NCI-H2227 (cell line): ENCODE measurements around the gene BICDL2.

Source experiments
- DNase-seq: peaks from one replicate; lab custom pipeline; 2025; ENCODE audit not compliant: unreplicated experiment; lab: John Stamatoyannopoulos, UW

BICDL2 gene

DNA sequence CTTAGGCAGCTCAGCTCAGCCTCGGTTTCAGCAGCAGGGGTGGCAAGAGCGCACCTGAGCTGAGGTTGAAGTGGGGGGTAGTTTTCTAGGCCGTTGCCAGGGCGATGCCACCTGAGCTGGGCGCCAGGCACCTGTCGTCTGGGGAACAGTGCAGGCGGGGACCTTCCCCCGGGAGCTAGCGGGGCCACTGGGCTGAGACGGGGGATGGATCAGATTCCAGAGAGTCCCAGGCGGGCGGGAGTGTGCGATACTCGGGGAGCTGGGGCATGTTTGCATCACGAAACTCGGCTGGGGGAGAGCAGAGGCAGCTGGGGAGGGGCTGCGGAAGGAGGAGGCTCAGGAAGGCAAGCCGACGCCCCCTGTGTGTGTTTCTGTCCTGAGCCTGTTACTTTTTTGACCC is 24.5 kb downstream of the BICDL2 start:
- DNase-seq, result no peak

DNA sequence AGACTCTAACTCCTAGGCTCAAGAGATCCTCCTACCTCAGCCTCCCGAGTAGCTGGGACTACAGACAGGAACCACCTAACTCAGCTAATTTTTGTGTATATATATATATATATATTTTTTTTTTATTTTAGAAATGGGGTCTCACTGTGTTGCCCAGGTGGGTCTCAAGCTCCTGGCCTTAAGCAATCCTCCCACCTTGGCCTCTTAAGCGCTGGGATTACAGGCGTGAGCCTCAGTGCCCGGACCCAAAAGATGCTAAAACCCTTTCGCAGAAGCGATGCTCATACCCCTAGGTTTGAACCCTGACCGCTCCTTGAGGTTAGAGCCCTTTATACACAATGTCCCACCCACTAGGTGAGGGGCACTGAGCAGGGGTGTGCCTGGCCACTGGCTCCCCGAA is 26.2 kb downstream of the BICDL2 start:
- DNase-seq, result no peak

DNA sequence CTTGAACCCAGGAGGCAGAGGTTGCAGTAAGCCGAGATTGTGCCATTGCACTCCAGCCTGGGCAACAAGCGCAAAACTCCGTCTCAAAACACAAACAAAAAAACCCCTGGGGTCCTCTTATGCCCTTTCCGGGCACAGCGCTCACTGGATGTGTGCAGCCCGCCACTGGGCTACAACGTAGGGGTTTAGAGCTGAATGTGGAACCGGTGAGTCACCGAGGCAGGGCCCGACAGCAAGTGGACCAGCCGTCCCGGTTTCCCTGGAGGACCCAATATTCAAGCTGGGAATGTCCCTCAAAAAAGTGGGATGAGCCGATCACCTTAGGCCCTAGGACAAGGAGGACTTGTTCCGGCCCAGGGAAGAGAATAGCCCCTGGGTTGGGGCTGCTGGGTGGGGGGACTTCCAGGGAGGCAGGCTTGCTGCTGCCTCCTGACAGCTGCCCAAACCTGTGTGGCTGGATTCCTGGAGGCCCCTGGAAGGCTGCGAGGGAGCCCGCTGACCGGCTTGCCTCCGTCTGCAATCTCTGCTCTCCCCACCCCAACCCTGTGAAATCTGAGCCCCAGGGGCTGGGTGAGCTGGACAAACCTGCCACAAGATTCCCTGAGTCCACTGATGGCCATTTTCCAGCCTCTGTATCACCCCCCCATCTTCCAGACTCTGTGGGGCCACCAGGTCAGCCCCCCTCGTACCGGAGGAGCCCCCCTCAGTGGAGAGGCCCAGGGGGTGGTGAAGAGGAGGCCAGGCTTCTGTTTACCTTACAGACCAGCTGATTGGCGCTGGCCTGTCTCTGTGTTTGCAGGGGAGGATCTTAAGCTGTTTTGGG is 27.0 kb downstream of the BICDL2 start:
- no peak for DNase-seq

DNA sequence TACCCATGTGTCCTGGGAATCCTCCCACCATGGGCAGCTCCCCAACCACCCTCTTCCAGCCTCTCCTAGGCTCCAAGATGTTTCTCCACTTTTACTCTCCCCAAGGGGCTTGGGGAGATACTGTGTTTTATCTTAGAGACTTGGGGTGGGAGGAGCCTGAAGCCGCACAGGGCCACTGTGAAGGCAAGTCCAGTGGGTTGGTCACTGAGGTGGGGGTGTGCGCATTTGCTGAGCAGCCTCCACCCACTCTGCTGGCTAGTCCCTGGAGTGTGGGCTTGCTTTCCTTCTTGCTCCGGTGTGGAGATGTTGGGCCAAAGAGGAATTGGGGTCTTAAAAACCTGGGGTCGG is 28.1 kb downstream of the BICDL2 start:
- no peak for DNase-seq

DNA sequence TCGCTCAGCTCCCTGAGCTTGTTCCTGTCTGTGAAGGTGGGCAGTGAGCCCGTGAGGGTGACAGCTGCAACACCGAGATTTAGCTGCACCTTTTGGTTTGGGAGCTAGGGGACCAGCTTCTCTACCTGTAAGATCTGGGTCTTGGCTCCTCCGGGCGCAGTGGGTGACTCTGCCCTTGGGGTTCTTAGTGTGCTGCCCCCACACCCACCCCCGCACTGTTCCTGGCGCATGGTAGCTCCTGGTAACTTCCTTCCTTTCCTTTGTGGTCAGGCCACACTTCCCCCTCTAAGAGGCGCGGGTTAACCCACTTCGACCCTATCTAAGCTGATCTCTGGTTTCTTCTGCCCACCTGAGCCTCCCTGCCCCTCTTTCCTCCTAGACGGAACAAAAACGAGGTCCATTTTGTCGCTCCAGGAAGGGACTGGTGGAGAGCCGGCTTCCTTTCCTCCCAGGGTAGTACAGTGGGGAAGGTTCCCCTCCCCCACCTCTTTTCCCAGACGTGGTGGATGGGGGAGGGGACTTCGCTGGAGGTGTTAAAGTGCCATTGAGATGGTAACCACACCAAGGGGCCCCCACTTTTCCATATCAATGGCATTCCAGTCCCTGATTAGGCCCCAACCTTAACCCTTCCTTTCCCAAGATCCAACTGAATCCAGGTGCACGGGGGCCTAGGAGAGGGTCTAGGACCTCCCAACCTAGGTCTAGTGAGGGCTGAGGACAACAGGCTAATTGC is 28.6 kb downstream of the BICDL2 start:
- DNase-seq, result no peak

DNA sequence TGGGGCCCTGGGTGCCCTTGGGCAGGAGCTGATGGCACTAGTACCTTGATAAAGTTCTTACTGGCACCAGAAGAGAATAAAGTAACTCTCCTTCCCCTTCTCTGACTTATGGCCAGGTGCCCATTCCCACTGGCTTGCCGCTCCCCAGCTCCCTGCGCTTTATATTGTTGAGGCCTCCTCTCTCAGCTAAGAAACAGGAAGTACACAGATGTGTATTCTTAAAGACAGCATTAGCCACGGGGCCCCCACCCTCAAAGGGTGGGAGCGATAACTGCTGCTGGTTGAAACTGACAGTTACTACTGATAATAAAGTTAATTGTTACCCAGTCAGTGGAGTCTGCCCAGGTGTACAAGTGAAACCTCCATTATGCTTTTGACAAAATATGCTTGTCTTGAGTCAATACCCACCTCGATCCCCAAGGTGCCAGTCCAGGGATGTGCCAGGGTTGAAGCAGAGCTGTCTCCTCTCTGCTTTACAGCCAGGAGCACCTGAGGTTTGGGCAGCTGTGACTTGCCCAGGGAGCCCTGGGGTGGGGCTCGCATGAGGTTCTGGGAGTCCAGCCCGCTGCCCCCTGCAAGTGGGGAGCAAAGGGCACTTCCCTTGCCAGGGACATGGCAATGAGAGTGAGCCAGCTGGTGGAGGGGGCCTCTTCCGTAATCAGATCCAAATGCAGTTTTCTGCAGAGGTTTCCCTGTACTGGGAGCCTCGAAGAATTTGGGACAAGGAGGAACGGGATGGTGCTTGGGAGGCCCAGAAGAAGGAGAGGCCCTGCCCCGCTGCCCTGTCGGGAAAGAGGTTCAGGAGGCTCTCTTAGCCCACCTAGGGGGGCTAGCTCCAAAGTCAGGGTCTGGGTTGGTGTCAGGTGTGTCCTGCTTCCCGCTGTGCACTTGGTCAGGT is 29.4 kb downstream of the BICDL2 start:
- no peak for DNase-seq

DNA sequence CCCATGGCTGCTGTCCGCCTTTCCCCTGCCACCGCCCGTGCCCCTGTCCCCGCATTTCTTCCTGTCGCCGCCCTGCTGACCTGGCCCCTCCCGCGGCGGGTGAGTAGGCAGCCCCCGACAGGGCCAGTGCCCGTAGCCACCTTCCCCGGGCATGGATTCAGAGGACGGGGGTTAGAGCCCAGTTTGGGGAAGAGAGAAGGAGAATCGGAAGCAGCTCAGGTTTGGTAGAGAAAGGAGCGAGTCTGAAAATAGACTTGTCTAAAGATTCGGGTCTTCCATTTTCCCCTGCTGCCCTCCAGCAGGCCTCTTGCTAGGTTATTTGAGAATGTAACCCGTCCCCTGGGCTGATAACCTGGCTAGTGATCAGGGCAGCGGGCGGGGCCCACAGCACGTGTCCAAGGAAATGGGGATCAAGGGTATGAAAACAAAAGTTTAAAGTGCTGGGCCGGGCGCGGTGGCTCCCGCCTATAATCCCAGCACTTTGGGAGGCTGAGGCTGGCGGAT is 31.9 kb downstream of the BICDL2 start:
- DNase-seq, result peak; percentile 22

DNA sequence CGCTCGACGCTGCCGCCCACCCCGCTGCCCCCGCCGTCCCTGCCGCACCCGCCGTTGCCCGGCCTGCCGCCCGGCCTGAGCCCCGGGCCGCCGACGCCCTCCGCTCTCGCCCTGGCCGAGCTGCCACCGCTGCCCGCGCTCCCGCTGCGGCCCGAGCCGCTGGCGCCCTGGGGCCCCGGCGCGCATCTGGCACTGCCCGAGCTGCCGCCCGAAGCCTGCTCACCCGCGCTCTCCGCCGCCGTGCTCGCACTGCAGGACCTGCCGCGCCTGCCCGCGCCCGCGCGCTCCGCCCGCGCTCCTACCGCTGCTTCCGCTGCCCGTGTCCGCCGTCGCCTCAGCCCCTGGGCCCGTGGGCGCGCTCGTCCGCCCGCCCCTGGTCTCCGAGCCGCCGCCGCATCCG is 32.4 kb downstream of the BICDL2 start:
- DNase-seq, result peak; percentile 41

DNA sequence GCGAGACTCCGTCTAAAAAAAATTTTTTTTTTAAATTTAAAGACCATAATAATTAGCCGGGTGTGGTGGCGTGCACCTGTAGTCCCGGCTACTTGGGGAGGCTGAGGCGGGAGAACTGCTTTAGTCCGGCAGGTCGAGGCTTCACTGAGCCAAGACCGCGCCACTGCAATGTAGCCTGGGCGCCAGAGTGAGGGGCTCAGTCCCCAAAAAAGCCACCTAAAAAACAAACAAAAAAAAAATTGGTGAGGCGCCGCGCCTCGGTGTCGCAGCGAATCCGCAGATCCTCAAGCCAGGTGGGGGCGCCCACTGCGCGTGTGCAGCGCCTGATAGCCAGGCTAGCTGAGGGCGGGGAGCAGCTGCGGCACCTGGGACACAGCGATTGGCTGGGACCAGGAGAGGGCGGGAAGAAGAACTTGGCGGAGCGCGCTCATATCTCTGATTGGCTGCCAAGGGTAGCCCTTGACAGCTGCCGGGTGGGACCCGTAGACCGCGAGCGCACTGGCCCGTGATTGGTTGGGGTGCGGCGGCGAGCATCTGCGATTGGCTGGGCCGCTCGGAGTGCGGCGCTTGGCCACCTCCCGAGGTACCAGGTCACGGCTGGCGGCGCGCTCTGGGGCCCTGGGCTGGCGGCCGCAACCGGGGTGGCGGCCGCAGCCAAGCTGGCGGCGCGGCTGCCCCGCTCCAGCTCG is 33.0 kb downstream of the BICDL2 start:
- peak; percentile 99 for DNase-seq

DNA sequence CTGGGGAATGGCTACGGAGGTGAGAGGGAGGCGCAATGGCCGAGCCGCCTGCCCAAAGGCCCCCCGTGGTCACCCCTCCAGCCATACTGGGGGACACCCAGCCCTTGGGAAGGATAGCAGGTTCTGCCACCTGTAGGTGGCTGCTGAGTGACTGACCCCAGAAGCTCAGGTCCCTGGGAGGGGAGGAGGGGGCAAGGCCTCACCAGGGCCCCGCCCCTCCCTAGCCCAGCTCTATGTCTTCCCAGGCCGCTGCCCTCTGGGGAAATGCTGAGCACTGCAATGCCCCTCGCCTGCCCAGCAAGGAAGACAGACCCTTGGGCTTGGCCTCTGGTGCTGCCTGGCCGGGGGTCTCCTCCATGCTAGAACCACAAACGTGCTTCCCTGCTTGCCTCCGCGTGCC is 35.4 kb downstream of the BICDL2 start:
- no peak for DNase-seq

DNA sequence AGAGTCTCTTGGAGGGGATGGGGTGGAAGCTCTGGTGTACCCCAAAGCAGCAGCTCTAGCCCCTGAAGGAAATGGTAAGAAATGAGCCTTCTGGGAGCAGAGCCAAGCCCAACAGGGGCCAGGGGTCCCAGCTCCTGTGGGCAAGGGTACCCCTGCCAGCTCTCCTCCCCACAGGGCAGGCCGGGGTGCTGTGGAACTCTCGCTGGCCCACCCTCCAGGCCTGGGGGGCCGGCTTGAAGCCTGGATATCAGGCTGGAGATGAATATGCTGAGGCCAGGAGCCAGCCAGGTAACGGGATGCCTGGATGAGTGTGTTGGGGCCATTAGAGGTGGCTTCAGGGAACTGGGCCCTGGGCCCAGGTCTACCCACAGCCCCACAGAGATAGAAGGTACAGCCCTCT is 36.2 kb downstream of the BICDL2 start:
- DNase-seq, result no peak

DNA sequence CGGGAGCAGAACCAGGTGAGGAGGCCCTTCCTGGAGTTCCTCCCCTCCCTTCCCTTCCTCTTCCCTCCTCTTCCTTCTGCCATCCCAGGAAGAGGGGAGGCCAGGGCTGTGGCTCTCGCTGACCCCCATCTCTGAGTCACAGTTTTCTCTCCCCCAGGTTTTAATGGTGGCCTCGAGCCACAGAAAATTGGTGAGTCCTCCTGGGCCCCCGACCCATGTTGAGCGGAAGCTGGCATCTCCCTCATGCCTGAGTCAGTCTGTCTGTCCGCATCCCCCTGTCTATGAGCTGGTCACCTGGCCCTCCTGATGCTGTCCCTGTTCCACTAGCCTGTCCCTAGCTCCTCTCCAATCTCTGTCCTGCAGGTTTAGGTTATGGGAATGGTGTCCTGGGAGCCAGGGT is 36.8 kb downstream of the BICDL2 start:
- no peak for DNase-seq

DNA sequence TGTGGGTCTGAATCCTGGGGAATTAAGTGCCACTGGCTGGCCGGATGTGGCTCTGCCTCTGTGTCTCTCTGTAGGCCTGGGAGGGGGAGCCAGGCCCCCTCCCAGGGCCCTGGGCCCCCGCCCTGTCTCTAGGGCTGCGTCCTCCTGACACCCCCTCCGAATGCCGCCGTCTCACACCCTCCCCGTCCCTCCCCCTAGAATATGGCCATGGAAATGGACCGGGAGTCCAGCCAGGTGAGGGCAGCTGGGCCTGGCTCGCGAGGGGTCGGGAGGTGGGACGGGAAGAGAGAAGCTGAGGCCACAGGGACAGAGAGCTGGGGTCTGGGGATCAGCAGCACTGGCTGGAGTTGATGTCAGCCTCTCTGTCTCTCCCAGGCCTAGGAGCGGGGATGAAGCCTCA is 40.4 kb downstream of the BICDL2 start:
- no peak for DNase-seq

DNA sequence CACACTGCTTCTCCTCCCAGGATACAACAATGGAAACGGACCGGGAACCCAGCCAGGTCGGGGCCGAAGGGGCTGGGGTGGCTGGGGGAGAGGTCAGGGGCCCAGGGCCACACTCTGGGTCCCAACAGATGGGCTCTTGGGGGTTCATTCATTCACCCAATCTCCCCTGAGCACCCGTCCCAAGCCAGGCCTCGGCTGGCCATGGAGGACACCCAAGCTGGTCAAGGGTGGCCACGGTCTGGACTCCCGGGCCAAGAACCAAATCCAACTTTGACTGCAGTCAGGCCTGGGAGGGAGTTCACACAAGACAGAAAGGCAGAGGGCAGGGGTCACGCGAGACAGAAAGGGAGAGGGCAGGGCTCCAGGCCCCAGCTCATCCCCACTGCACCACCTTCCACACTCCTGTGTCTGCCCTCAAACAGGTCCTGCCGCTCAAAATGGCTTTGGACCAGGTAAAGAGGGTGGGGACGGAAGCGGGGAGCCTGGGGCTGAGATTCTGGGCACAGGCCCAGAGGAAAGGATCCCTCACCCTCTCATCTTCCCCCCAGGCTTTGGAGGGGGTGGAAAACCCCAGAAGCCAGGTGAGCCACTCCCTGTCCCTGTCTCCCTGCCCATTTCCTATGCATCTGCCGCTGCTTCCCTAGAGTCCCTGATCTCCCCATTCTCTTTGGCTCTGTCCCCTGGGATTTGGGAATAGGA is 44.2 kb downstream of the BICDL2 start:
- no peak for DNase-seq

DNA sequence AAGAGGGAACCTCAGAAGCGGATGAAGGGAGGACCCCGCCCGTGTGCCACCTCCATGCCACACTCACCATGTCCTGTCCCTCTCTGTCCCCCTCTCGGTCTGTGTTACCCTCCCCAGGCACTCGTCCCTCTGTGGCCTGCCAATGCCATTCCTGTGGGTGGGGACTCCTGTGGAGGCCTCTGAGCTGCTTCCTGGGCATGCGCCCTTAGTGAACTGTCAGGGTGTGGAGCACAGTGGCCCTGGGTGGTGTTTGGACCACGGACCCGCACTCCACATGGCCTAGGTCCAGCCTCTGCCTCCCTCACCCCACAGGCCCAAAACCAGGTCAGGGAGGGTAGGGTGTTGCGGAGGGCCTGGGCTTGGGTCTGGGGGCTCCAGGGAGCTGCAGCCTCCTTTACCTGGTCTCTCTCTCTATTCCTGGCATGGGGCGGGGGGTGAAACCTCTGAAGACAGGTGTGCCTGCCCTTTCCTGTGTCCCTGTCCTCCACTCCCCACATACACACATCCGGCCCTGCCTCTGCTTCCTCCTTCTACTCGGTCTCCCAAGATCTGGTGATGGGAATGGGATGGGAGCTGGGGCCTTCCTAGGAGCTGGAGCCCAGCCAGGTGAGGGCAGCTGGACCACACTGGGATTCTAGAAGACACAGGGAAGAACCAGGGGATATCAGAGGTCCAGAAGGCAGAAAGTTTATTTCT is 45.0 kb downstream of the BICDL2 start:
- DNase-seq, result no peak

DNA sequence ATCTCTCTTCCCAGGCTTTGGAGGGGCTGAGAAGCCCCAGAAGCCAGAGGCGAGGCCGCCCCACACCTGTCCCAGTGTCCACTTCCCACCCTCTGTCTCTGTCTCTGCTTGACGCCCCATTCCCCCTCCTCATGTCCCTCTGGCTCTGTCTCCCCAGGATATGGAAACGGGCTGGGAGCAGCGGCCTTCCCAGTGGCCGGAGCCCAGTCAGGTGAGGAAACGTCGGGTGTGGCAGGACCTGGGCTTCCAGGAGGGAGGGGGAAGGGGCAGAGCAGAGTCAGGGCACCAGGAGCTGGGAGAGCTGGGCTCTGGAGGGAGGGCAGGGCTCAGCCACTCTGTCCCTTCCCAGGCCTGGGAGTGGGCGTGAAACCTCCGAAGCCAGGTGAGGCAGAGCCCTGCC is 45.9 kb downstream of the BICDL2 start:
- no peak for DNase-seq

DNA sequence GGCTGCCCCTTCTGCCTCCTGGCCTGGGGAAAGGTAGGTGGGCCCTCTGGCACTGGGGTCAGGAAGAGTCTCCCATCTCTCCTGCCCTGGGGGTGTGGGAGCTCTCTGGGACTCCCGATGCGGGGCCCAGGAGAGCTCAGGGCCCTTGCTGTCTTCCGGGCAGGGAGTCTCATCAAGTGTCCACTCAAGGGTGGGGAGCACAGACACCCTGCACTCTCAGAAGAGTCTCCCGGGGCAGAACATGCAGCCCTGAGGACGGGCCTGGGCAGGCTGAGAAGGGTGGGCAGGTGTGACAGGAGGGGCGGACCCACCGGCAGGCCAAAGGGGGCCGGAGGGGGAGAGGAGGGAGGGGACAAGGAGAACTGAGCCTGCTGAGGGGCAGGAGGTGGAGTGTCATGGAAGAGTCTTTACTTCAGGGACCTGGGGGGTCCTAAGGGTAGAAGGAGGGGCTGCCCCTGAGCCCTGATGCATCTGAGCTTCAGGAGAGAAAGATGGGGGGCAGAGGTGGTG is 48.1 kb downstream of the BICDL2 start:
- no peak for DNase-seq

DNA sequence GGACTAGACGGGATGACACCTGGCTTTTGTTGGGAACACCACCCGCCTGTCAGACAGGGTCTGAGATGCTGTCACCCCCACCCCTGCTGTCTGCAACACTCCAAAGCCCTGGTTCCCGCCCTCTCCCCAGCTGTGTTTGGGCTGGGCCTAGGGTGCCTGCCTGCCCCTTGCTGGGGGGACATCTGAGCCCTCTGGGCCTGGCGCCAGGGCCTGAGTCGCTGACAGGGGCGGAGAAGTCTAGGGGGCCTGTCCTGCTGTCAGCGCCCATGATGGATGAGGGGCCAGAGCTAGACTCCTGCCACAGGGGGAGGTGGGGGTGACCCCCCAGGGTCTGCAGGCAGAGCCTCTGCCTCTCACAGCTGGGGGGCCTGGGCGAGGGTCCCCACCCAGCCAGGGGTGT is 48.9 kb downstream of the BICDL2 start:
- DNase-seq, result no peak

DNA sequence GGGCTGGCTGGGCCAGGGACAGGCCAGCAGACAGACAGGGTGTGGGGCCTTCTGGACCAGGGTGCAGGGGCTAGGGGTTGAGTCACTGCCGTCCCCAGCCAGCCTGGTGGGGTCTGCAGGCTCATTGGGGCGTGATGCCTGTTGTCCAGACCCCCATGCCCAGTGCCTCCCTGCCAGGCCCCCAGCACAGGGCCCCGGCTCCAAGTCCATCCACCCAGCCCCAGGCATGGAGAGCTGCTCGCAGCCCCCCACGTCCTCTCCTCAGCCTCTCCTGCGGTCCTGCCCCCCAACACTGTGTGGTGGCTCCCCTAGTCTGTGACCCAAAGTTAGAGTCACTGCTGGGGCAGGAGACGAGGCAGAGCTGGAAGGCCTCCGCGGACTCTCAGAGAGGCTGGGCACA is 49.5 kb downstream of the BICDL2 start:
- DNase-seq, result no peak
